Endothelial cell (in vitro differentiated cells): ENCODE data around the gene TMEM178B. TPM values are rescaled to one million over a fixed set of nuclear protein-coding genes. Genes with fewer than 3 reads are reported as not detected.

Experiments
- DNase-seq: peaks from one replicate; pipeline ENCODE4 v3.0.0; 2021; ENCODE audit warnings: low spot score
- H3K27ac Mint-ChIP-seq: one replicate; pipeline ENCODE4 v1.8.0; 2021; ENCODE audit warnings: mixed read lengths, inconsistent platforms; ENCODE audit not compliant: unreplicated experiment
- H3K27me3 Mint-ChIP-seq: one replicate; pipeline ENCODE4 v1.8.0; 2021; ENCODE audit warnings: mild to moderate bottlenecking, moderate library complexity, mixed read lengths, inconsistent platforms; ENCODE audit not compliant: unreplicated experiment
- H3K36me3 Mint-ChIP-seq: one replicate; pipeline ENCODE4 v1.8.0; 2021; ENCODE audit warnings: mild to moderate bottlenecking, low read depth, mixed read lengths, inconsistent platforms; ENCODE audit not compliant: unreplicated experiment
- H3K4me1 Mint-ChIP-seq: one replicate; pipeline ENCODE4 v1.8.0; 2021; ENCODE audit warnings: mild to moderate bottlenecking, mixed read lengths, inconsistent platforms; ENCODE audit not compliant: unreplicated experiment
- H3K4me3 Mint-ChIP-seq: one replicate; pipeline ENCODE4 v1.8.0; 2021; ENCODE audit warnings: mild to moderate bottlenecking, mixed read lengths, inconsistent platforms; ENCODE audit not compliant: unreplicated experiment
- H3K9me3 Mint-ChIP-seq: one replicate; pipeline ENCODE4 v1.8.0; 2021; ENCODE audit warnings: mixed read lengths, inconsistent platforms; ENCODE audit not compliant: unreplicated experiment
- CTCF ChIP-seq: fragments of 200-600 bp; sonication (generic); IDR thresholded peaks from one replicate; pipeline ENCODE4 v1.5.0; 2021; ENCODE audit warnings: antibody characterized with exemption; ENCODE audit not compliant: unreplicated experiment
- total RNA-seq: library from RNA; stranded (reverse); fragmentation: NEBNext Ultra II Directional; extraction: Animal tissue kit (Norgen Biotek cat#: 25700); gene quantifications from one replicate; pipeline ENCODE4 v1.2.1, GENCODE V29; 2021; ENCODE audit not compliant: unreplicated experiment

TMEM178B gene
- total RNA-seq, 1 donor from 2014 or later = 0.28 TPM

DNA sequence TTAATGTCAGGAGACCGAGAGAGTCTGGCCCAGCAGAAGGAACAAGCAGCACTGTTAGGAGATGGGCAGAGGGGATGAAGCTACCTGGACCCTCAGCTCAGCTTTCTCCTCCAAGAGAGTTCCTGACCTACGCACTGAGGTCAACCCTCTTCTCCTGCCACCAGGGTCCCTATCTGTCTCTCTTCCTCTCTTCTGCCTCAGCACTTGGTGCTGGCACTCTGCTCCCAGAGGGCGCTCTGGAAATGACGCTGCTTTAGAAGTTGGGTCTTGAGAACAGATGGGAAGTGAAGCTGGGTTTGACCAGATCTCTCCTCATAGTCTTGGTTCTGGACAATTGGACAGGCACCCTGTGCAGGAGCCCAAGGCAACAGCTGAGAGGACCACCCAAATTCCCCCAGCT, 261.3 kb downstream of the TMEM178B start:
- no peaks in the 10 kb centered on the region for H3K4me1 Mint-ChIP-seq
- H3K27ac Mint-ChIP-seq = no peak overlapping the region
- peaks cover 4% of the 10 kb centered on the region for H3K36me3 Mint-ChIP-seq
- DNase-seq = no peak
- H3K27me3 Mint-ChIP-seq = peaks cover 5% of the 10 kb centered on the region
- no peak overlapping the region for H3K4me3 Mint-ChIP-seq
- no peak for TF ChIP-seq CTCF
- no peaks in the 10 kb centered on the region for H3K9me3 Mint-ChIP-seq

DNA sequence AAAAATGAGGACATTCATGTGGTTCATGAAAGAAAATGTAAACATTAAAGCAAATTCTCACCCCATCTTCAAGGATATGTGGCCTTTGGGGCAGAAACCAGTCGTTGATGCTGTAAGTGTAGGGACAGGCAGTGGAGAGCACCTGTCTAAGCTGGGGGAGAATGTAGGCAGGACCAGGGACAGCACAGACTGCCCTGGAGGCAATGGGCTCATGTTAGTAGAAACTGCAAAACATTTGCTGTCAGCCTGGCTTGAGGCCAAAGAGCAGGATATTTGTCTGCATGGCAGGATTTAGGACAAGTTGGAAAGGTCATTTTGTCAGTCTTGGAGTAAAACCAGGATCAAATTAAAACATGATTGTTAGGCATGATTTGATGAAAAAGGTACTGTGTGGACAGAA, 265.7 kb downstream of the TMEM178B start:
- Mint-ChIP-seq H3K27ac (no peak overlapping the region), H3K36me3 (peaks cover 4% of the 10 kb centered on the region), H3K4me1 (no peaks in the 10 kb centered on the region), H3K4me3 (no peak overlapping the region), H3K9me3 (no peaks in the 10 kb centered on the region), H3K27me3 (peaks cover 1% of the 10 kb centered on the region)
- DNase-seq = no peak
- no peak for TF ChIP-seq CTCF

DNA sequence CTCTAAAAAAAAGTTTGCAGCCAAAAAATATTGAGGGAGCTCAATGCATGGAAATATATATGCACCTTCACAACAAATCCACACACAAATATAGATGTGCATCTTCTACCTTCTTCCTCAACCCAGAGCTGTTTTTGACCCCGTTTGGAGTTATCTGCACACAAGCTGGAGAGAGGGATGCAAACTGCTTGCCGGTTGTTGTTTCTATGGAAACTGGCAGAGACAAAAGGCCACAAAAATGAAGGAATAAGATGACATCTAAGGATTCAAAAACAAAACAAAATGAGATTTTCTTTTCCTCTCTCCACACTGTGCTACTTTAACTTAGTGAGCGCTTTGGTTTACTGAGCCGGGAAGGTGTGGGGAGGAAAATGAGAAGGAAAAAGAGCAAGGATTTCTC, 267.1 kb downstream of the TMEM178B start:
- Mint-ChIP-seq H3K9me3 (no peaks in the 10 kb centered on the region), H3K4me1 (no peaks in the 10 kb centered on the region), H3K27me3 (peaks cover 1% of the 10 kb centered on the region), H3K4me3 (no peak overlapping the region), H3K36me3 (peaks cover 4% of the 10 kb centered on the region), H3K27ac (no peak overlapping the region)
- DNase-seq = no peak
- no peak for TF ChIP-seq CTCF

DNA sequence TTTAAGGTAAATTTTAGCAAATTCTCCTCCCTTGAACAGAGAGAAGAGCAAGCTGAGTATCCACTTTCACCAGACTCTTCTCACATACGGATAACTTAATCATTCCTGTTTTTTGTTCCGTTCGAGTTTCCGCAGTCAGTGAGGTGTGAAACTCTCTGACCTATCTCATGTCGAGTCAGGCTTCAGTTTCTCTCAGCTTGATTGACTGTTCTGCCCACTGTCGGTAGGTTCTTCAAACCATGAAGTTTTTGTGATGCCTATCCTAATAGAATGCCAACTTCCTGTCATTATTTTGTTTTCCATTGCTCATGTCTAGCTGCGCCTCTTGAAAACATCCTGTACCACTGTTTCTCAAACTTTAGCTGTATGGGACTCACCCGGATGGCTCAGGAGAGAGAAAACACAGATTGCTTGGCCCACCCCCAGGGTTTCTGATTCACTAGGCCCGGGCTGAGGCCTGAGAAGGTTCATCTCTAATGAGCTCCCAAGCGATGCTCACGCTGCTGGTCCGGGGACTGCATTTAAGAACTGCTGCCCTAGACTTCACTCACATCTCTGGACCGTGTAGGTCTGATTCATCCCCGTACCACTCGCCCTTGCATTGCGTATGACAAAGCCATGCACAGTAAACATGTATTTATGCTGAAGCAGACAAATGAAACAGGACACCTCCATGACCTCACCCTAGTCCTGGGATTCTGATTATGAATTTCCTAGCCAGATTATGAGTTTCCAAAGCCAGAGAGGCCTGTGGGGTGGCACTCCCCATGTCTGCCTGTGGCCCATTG, 269.0 kb downstream of the TMEM178B start:
- Mint-ChIP-seq H3K9me3 (no peaks in the 10 kb centered on the region), H3K4me1 (no peaks in the 10 kb centered on the region), H3K36me3 (no peaks in the 10 kb centered on the region), H3K27me3 (no peaks in the 10 kb centered on the region), H3K27ac (no peak overlapping the region), H3K4me3 (no peak overlapping the region)
- DNase-seq = no peak
- TF ChIP-seq CTCF = no peak

DNA sequence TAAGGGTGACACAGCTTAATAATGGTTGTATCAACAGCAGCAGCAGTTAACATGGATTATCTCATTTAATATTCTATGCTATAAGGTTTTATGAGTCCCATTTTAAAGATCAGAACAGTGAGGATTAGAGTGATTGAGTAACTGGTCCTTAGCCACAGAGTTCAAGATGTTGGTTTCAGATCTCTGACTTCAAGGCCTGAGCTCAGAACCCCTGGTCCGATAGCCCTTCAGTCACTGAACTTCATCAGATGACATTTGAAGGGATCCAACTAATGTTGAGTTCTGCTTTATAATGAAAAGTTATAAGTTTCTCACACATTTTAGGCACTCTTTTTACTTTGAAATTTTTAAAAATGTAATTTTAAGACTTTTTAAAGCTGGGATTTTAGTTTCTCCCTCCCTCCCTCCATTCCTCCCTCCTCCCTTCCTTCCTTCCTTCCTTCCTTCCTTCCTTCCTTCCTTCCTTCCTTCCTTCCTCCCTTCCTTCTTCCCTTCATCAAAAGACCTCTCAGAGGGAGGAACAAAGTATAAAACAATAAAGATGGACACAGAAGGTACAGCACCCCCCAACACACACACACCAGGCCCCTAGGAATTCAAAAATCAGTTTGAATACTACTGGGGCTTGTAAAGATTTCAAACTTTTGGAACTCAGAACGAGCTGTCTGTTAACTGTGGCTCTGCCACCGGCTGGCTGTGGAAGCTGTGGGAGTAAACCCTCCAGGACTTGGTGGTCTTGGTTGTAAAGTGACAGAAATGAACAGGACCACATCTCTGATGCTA, 270.5 kb downstream of the TMEM178B start:
- Mint-ChIP-seq H3K4me1 (no peaks in the 10 kb centered on the region), H3K27me3 (no peaks in the 10 kb centered on the region), H3K9me3 (no peaks in the 10 kb centered on the region), H3K27ac (no peak overlapping the region), H3K36me3 (no peaks in the 10 kb centered on the region), H3K4me3 (no peak overlapping the region)
- TF ChIP-seq CTCF = no peak
- DNase-seq = no peak
